Astrocyte of the cerebellum (primary cell): ENCODE results near the gene COBLL1.

Experiments used
- DNase-seq: peaks from one replicate; pipeline ENCODE4 v3.0.0-alpha.2; 2011; ENCODE audit warnings: low read depth
- H3K4me3 ChIP-seq: 2 replicates; pipeline ENCODE4 v1.5.1; 2011; ENCODE audit warnings: mild to moderate bottlenecking, low read depth, low read length, moderate library complexity
- CTCF ChIP-seq: IDR thresholded peaks from 2 replicates; pipeline ENCODE4 v1.5.1; 2012; ENCODE audit warnings: low read length, low read depth, moderate library complexity, mild to moderate bottlenecking; ENCODE audit errors: missing control alignments
- in situ Hi-C: cut with HindIII; loops from 2 replicates; pipeline ENCODE4 v1.10.0; 2017; ENCODE audit warnings: low sequenced_read_pairs

Gene COBLL1

GRCh38 chr2:164756773-164757172, 84.8 kb downstream of the COBLL1 start:
- TF ChIP-seq CTCF = no peak
- H3K4me3 ChIP-seq = no peak overlapping the region
- no peak for DNase-seq
- in situ Hi-C loops = no loop called here

DNA sequence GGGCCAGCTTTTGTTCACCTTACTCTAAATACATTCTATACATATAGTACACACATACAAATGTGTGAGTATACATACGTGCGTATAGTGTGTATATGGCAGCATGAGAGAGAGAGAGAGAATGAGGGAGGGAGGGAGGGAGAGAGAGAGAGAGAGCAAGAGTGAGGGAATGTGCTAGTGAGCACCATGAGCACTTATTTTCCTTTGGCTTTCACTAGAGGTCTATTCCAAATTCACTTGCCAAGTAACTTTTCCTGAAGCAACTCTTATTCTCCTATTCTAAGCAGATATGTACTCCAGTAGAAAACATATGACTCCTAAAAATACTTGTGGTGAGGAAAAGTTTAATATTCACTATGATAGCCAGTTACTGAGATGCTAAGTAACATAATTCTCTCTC, 85.7 kb downstream of the COBLL1 start:
- in situ Hi-C loops = no loop called here
- H3K4me3 ChIP-seq = no peak overlapping the region
- TF ChIP-seq CTCF = no peak
- DNase-seq = no peak

- no peak for DNase-seq
- H3K4me3 ChIP-seq = no peak overlapping the region
- in situ Hi-C loops = no loop called here
- no peak for TF ChIP-seq CTCF
Measured at GRCh38 chr2:164754157-164755093, 87.2 kb downstream of the COBLL1 start.

GRCh38 chr2:164752956-164753355, 88.7 kb downstream of the COBLL1 start:
- in situ Hi-C loops = no loop called here
- H3K4me3 ChIP-seq = no peak overlapping the region
- no peak for TF ChIP-seq CTCF
- DNase-seq = no peak

DNA sequence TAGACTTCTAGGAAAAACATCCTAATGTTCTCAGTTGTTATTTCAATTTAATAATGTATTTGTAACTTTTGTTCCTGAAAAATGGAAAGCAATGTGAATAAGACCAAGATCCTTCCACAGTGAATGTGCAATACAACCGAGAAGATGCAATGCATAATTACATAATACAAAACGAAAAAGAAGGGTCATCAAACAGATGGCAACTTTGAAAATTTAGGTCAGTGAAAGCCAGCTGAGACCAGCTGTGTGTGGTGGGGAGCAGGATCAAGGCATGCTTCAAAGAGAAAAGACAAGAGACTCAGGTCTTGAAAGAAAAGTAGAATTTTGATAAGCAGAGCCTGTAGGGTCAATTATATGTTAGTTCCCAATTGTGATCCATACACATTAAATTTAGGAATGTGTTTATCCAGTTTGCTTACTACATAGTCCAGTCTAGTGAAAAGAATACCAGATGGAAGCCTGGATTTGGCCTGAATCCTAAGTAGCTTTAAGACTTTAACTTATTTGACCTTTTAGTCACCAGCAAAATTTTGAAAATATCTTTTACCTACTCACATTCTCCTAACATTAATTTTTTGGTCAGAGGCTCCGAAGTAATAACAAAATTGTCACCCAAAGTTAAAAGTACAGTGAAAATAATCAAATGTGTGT, 93.7 kb downstream of the COBLL1 start:
- H3K4me3 ChIP-seq = no peak overlapping the region
- in situ Hi-C loops = no loop called here

DNA sequence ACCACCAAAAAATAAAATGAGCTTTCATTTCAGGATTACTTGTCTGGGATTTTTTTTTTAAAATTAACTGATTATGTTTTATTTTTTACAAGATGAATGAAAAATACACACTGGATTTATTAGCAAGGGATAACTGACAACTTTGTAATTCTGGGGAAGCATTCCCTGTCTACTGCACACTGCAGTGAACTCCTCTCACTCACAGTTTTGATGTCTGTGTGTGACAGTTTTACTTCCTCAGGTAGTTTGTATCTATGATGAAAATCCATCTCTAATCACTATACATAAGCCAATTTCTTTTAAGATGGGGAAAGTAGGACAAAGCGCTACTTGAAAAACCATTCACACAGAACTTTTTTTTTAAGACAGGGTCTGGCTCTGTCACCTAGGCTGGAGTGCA, 94.5 kb downstream of the COBLL1 start:
- TF ChIP-seq CTCF = no peak
- H3K4me3 ChIP-seq = no peak overlapping the region
- in situ Hi-C loops = no loop called here
- DNase-seq = no peak

More for the DNA sequence above, 93.7 kb downstream of the COBLL1 start:
- no peak for TF ChIP-seq CTCF
- DNase-seq = no peak
